ENCODE data around the gene COPS3. TPM values are rescaled to one million over a fixed set of nuclear protein-coding genes. Genes with fewer than 3 reads are reported as not detected.

The COPS3 gene
- total RNA-seq, 4 donors from 2014 or later = 50.8 to 68.0 (median 59.6) TPM

GRCh38 chr17:17227608-17228520, 53.2 kb downstream of the COPS3 start:
- no peak overlapping the region for H3K4me3 ChIP-seq (ENCODE audit: low read depth, poor library complexity, severe bottlenecking)
- intact Hi-C loops (cut with DNase I; ENCODE audit: low total_unique reads) = no loop called here
- 91 to 92% methylated on average over 25 of the region's 25 CpGs for WGBS, 2 donors
- DNase-seq (ENCODE audit: low spot score in 2 of 2) = no peak
- no peak for TF ChIP-seq POLR2A (IDR thresholded peaks at IDR 0.05)
- no peak for TF ChIP-seq CTCF (IDR thresholded peaks at IDR 0.05)

GRCh38 chr17:17226451-17227265, 54.4 kb downstream of the COPS3 start:
- no peak for TF ChIP-seq CTCF (IDR thresholded peaks at IDR 0.05)
- DNase-seq (ENCODE audit: low spot score in 2 of 2) = no peak
- intact Hi-C loops (cut with DNase I; ENCODE audit: low total_unique reads) = no loop called here
- H3K4me3 ChIP-seq (ENCODE audit: low read depth, poor library complexity, severe bottlenecking) = no peak overlapping the region
- 90 to 92% methylated on average over 12 to 16 of the region's 16 CpGs for WGBS, 2 donors

- H3K4me3 ChIP-seq (ENCODE audit: low read depth, poor library complexity, severe bottlenecking) = no peak overlapping the region
- TF ChIP-seq POLR2A (IDR thresholded peaks at IDR 0.05) (no peak), CTCF (IDR thresholded peaks at IDR 0.05) (no peak)
- 96% methylated on average over 9 to 10 of the region's 10 CpGs for WGBS, 2 donors
- DNase-seq (ENCODE audit: low spot score in 2 of 2) = no peak
- intact Hi-C loops (cut with DNase I; ENCODE audit: low total_unique reads) = no loop called here
Observed at GRCh38 chr17:17225901-17226300, 55.1 kb downstream of the COPS3 start.

- intact Hi-C loops (cut with DNase I; ENCODE audit: low total_unique reads) = no loop called here
- H3K4me3 ChIP-seq (ENCODE audit: low read depth, poor library complexity, severe bottlenecking) = no peak overlapping the region
- 80 to 89% methylated on average over 8 of the region's 8 CpGs for WGBS, 2 donors
- no peak for TF ChIP-seq CTCF (IDR thresholded peaks at IDR 0.05)
- TF ChIP-seq POLR2A (IDR thresholded peaks at IDR 0.05) = no peak
- DNase-seq (ENCODE audit: low spot score in 2 of 2) = no peak
Observed at GRCh38 chr17:17224137-17224536, 56.9 kb downstream of the COPS3 start.

GRCh38 chr17:17223736-17224135, 57.3 kb downstream of the COPS3 start:
- H3K4me3 ChIP-seq (ENCODE audit: low read depth, poor library complexity, severe bottlenecking) = no peak overlapping the region
- WGBS, 2 donors = 93 to 94% methylated on average over 15 to 16 of the region's 16 CpGs
- intact Hi-C loops (cut with DNase I; ENCODE audit: low total_unique reads) = no loop called here
- DNase-seq (ENCODE audit: low spot score in 2 of 2) = no peak
- TF ChIP-seq CTCF (IDR thresholded peaks at IDR 0.05) = no peak
- TF ChIP-seq POLR2A (IDR thresholded peaks at IDR 0.05) = no peak
